Astrocyte (in vitro differentiated cells and primary cell): ENCODE data around the gene SIRT3. TPM values are rescaled to one million over a fixed set of nuclear protein-coding genes. Genes with fewer than 3 reads are reported as not detected.
A peak's percentile ranks its signal among the peaks of the same experiment; 100 is the strongest.

ENCODE experiments used
- DNase-seq: peaks from one replicate; pipeline ENCODE4 v3.0.0-alpha.2; 2010; ENCODE audit warnings: low read depth
- FAIRE-seq: peaks from 2 replicates; lab custom pipeline; 2011; peaks lifted over from hg19 to GRCh38; lab: Jason Lieb, UNC
- H2AFZ ChIP-seq: 2 replicates; pipeline ENCODE4 v1.6.0; 2012; ENCODE audit warnings: low read depth, low read length, inconsistent platforms
- H3K27ac ChIP-seq: 2 replicates; pipeline ENCODE4 v1.5.1; 2011; ENCODE audit warnings: low read depth, low read length, inconsistent platforms
- H3K27me3 ChIP-seq: 2 replicates; pipeline ENCODE4 v1.6.0; 2011; ENCODE audit warnings: low read length, inconsistent platforms; ENCODE audit not compliant: insufficient read depth
- H3K36me3 ChIP-seq: 2 replicates; pipeline ENCODE4 v1.5.1; 2011; ENCODE audit warnings: low read length, inconsistent platforms; ENCODE audit not compliant: insufficient read depth
- H3K4me1 ChIP-seq: 2 replicates; pipeline ENCODE4 v1.5.1; 2011; ENCODE audit warnings: low read length, inconsistent platforms; ENCODE audit not compliant: insufficient read depth
- H3K4me2 ChIP-seq: 2 replicates; pipeline ENCODE4 v1.6.0; 2012; ENCODE audit warnings: low read length, inconsistent platforms
- H3K4me3 ChIP-seq: 2 replicates; pipeline ENCODE4 v1.5.1; 2011; ENCODE audit warnings: low read depth, mild to moderate bottlenecking, low read length, inconsistent platforms; ENCODE audit not compliant: insufficient read depth
- H3K79me2 ChIP-seq: 2 replicates; pipeline ENCODE4 v1.6.0; 2012; ENCODE audit warnings: mild to moderate bottlenecking, low read length, inconsistent platforms; ENCODE audit not compliant: insufficient read depth
- H3K9ac ChIP-seq: 2 replicates; pipeline ENCODE4 v1.6.0; 2012; ENCODE audit warnings: mild to moderate bottlenecking, low read length, inconsistent platforms
- H3K9me3 ChIP-seq: 2 replicates; pipeline ENCODE4 v1.5.1; 2012; ENCODE audit warnings: low read depth, mild to moderate bottlenecking, low read length, inconsistent platforms; ENCODE audit not compliant: insufficient read depth
- H4K20me1 ChIP-seq: 2 replicates; pipeline ENCODE4 v1.6.0; 2012; ENCODE audit warnings: low read length, inconsistent platforms; ENCODE audit not compliant: insufficient read depth
- H3K27ac Mint-ChIP-seq: one replicate; pipeline ENCODE4 v1.8.0; 2021; ENCODE audit warnings: mild to moderate bottlenecking, mixed read lengths; ENCODE audit not compliant: unreplicated experiment
- H3K27me3 Mint-ChIP-seq: one replicate; pipeline ENCODE4 v1.8.0; 2021; ENCODE audit warnings: low read depth, mixed read lengths; ENCODE audit not compliant: unreplicated experiment
- H3K36me3 Mint-ChIP-seq: one replicate; pipeline ENCODE4 v1.8.0; 2021; ENCODE audit warnings: low read depth, mixed read lengths; ENCODE audit not compliant: unreplicated experiment
- H3K4me1 Mint-ChIP-seq: one replicate; pipeline ENCODE4 v1.8.0; 2021; ENCODE audit warnings: low read depth, mixed read lengths; ENCODE audit not compliant: unreplicated experiment
- H3K4me3 Mint-ChIP-seq: one replicate; pipeline ENCODE4 v1.8.0; 2021; ENCODE audit warnings: mild to moderate bottlenecking, moderate library complexity, mixed read lengths; ENCODE audit not compliant: unreplicated experiment
- H3K9me3 Mint-ChIP-seq: one replicate; pipeline ENCODE4 v1.8.0; 2021; ENCODE audit warnings: mild to moderate bottlenecking, mixed read lengths; ENCODE audit not compliant: unreplicated experiment
- EZH2 ChIP-seq: IDR thresholded peaks from 2 replicates; pipeline ENCODE4 v1.6.1; 2012; ENCODE audit warnings: mild to moderate bottlenecking, low read length, inconsistent platforms; ENCODE audit not compliant: insufficient read depth
- total RNA-seq: library from RNA; stranded (reverse); gene quantifications from 2 replicates; pipeline ENCODE4 v1.2.1, GENCODE V29; 2021
- TF ChIP-seq, protein P1 (sequence below): IDR thresholded peaks from 2 replicates; pipeline ENCODE4 v1.5.1; 2011; ENCODE audit warnings: low read depth, mild to moderate bottlenecking, inconsistent platforms, low read length, moderate library complexity; ENCODE audit not compliant: insufficient read depth

Gene SIRT3
- total RNA-seq, 1 donor from 2014 or later = 10.9 TPM

GRCh38 chr11:223884-224283 lies 12.3 kb downstream of the SIRT3 start:
- Histone ChIP-seq H3K36me3 (no peaks in the 10 kb centered on the region), H2AFZ (no peak overlapping the region), H3K9ac (no peak overlapping the region), H3K27ac (no peak overlapping the region), H3K79me2 (peaks cover 3% of the 10 kb centered on the region), H3K4me2 (no peak overlapping the region), H3K27me3 (no peaks in the 10 kb centered on the region), H3K9me3 (no peaks in the 10 kb centered on the region), H4K20me1 (no peaks in the 10 kb centered on the region), H3K4me3 (no peak overlapping the region), H3K4me1 (no peaks in the 10 kb centered on the region)
- H3K4me3 Mint-ChIP-seq = no peak overlapping the region
- DNase-seq (no peak), FAIRE-seq (no peak)
- H3K27ac Mint-ChIP-seq = no peak overlapping the region
- peaks cover 4% of the 10 kb centered on the region for H3K4me1 Mint-ChIP-seq
- no peaks in the 10 kb centered on the region for H3K9me3 Mint-ChIP-seq
- TF ChIP-seq EZH2 = no peak
- TF ChIP-seq, protein P1, sequence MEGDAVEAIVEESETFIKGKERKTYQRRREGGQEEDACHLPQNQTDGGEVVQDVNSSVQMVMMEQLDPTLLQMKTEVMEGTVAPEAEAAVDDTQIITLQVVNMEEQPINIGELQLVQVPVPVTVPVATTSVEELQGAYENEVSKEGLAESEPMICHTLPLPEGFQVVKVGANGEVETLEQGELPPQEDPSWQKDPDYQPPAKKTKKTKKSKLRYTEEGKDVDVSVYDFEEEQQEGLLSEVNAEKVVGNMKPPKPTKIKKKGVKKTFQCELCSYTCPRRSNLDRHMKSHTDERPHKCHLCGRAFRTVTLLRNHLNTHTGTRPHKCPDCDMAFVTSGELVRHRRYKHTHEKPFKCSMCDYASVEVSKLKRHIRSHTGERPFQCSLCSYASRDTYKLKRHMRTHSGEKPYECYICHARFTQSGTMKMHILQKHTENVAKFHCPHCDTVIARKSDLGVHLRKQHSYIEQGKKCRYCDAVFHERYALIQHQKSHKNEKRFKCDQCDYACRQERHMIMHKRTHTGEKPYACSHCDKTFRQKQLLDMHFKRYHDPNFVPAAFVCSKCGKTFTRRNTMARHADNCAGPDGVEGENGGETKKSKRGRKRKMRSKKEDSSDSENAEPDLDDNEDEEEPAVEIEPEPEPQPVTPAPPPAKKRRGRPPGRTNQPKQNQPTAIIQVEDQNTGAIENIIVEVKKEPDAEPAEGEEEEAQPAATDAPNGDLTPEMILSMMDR = no peak
- peaks cover 11% of the 10 kb centered on the region for H3K36me3 Mint-ChIP-seq
- no peaks in the 10 kb centered on the region for H3K27me3 Mint-ChIP-seq

DNA sequence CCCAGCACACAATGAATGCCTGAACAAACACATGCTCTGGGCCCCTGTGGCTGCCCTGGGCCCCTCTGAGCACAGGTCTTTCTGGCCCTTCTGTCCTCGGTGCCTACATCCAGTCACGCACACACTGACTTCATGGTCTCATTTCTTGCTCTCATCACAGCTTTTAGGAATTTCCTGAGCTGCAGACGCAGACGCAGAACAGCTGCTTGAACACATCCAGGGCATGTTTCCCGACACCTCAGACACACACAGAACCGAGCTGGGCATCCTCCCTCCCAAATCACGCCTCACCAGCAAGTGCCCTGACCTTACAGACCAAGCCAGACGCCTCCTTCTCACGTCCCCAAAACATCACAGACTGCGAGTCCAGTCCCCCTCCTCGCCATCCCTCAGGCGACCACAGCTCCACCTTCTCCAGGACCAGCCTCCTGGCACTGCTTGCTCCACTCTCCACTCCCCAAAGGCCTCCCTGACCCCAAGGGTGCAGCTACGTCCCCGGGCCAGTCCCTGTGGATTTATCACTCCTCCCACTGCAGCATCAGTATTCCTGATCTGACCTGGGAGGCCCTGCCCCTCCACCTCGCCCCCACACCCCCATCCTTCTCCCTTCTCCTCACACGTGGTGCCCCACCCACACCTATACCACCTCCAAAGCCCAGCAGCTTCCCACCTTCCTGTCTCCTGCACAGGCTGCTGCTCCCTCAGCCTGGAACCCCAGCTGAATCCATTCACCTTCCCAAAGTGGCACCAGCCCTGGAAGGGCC lies 12.9 kb downstream of the SIRT3 start:
- Mint-ChIP-seq H3K4me3 (peak overlapping the region; percentile 29), H3K36me3 (peaks cover 11% of the 10 kb centered on the region), H3K9me3 (no peaks in the 10 kb centered on the region), H3K27ac (peak overlapping the region; percentile 48), H3K27me3 (no peaks in the 10 kb centered on the region), H3K4me1 (peaks cover 4% of the 10 kb centered on the region)
- Histone ChIP-seq H3K4me3 (no peak overlapping the region), H3K9me3 (no peaks in the 10 kb centered on the region), H3K36me3 (no peaks in the 10 kb centered on the region), H3K27ac (no peak overlapping the region), H4K20me1 (no peaks in the 10 kb centered on the region), H2AFZ (no peak overlapping the region), H3K4me2 (no peak overlapping the region), H3K4me1 (no peaks in the 10 kb centered on the region), H3K27me3 (no peaks in the 10 kb centered on the region), H3K9ac (no peak overlapping the region), H3K79me2 (peaks cover 3% of the 10 kb centered on the region)
- TF ChIP-seq EZH2 = no peak
- TF ChIP-seq, protein P1 = no peak
- FAIRE-seq (no peak), DNase-seq (no peak)
